OCI-LY7 (cell line): ENCODE data around the gene TEKT5. TPM values are rescaled to one million over a fixed set of nuclear protein-coding genes. Genes with fewer than 3 reads are reported as not detected.

Experiments used
- BruUV-seq: library from RNA; stranded (reverse); fragments of 400-500 nt; replicated peaks from 2 replicates; lab custom pipeline; 2021; lab: Mats Ljungman, UMichigan
- CTCF ChIA-PET: fragments of 300-600 bp; sonication (Branson Sonifier 250); formaldehyde crosslinking; loops from one replicate; lab custom pipeline; 2022; ENCODE audit warnings: antibody characterized with exemption; ENCODE audit not compliant: unreplicated experiment; lab: Charles Lee
- POLR2A ChIA-PET: fragments of 300-600 bp; sonication (Branson Sonifier 250); formaldehyde crosslinking; loops from one replicate; lab custom pipeline; 2022; ENCODE audit warnings: antibody characterized with exemption; lab: Charles Lee
- DNase-seq: peaks from one replicate; pipeline ENCODE4 v3.0.0-alpha.2; 2015; ENCODE audit warnings: low spot score
- H2AFZ ChIP-seq: fragments of 200-600 bp; sonication (generic), shearing (Covaris generic); 2 replicates; pipeline ENCODE4 v1.6.1; 2014; ENCODE audit warnings: mild to moderate bottlenecking, antibody characterized with exemption, low read length, moderate library complexity
- H3K27ac ChIP-seq: fragments of 200-600 bp; sonication (generic); 2 replicates; pipeline ENCODE4 v1.5.1; 2014; ENCODE audit warnings: mixed run types, low read depth, mild to moderate bottlenecking, moderate library complexity, low read length, inconsistent platforms; ENCODE audit not compliant: poor library complexity, severe bottlenecking
- H3K36me3 ChIP-seq: fragments of 200-600 bp; sonication (generic); 2 replicates; pipeline ENCODE4 v1.6.1; 2014; ENCODE audit warnings: mild to moderate bottlenecking, antibody characterized with exemption, low read length, moderate library complexity, mixed read lengths; ENCODE audit not compliant: insufficient read depth
- H3K4me1 ChIP-seq: fragments of 200-600 bp; sonication (generic); 2 replicates; pipeline ENCODE4 v1.5.1; 2014; ENCODE audit warnings: mild to moderate bottlenecking, low read length; ENCODE audit not compliant: insufficient read depth, poor library complexity, severe bottlenecking
- H3K4me2 ChIP-seq: fragments of 200-600 bp; sonication (generic); 2 replicates; pipeline ENCODE4 v1.6.1; 2014; ENCODE audit warnings: mild to moderate bottlenecking, low read length
- H3K4me3 ChIP-seq: fragments of 200-600 bp; sonication (generic); 2 replicates; pipeline ENCODE4 v1.5.1; 2014; ENCODE audit warnings: mild to moderate bottlenecking, low read depth, low read length; ENCODE audit not compliant: poor library complexity, severe bottlenecking
- H3K79me2 ChIP-seq: fragments of 200-600 bp; sonication (generic); 2 replicates; pipeline ENCODE4 v1.6.1; 2016; ENCODE audit warnings: low read depth, mild to moderate bottlenecking, low read length, moderate library complexity, mixed read lengths; ENCODE audit not compliant: insufficient read depth
- H3K9me2 ChIP-seq: fragments of 200-600 bp; sonication (generic); 2 replicates; pipeline ENCODE4 v1.6.1; 2016; ENCODE audit warnings: mild to moderate bottlenecking, low read length, mixed read lengths; ENCODE audit not compliant: insufficient read depth
- H3K9me3 ChIP-seq: fragments of 200-600 bp; sonication (generic); 2 replicates; pipeline ENCODE4 v1.6.1; 2014; ENCODE audit warnings: mild to moderate bottlenecking, mixed run types, low read length, mixed read lengths
- H4K20me1 ChIP-seq: fragments of 200-600 bp; sonication (generic); 2 replicates; pipeline ENCODE4 v1.6.1; 2014; ENCODE audit warnings: mild to moderate bottlenecking, antibody characterized with exemption, low read length, moderate library complexity, mixed read lengths; ENCODE audit not compliant: insufficient read depth
- CTCF ChIP-seq: fragments of 200-600 bp; sonication (generic); conservative IDR thresholded peaks from 2 replicates; pipeline ENCODE4 v1.5.1; 2014; ENCODE audit warnings: mild to moderate bottlenecking, antibody characterized with exemption, low read length, moderate library complexity, mixed read lengths
- EZH2phosphoT487 ChIP-seq: fragments of 200-600 bp; sonication (generic); IDR thresholded peaks from 2 replicates; pipeline ENCODE4 v1.6.1; 2018; ENCODE audit warnings: low read depth, borderline replicate concordance, mild to moderate bottlenecking, mixed run types, antibody characterized with exemption, low read length, moderate library complexity, mixed read lengths
- intact Hi-C: fragments of 100-400 bp; cut with micrococcal nuclease; formaldehyde crosslinking; loops from one replicate; pipeline ENCODE4 v1.10.0; 2022; ENCODE audit not compliant: unreplicated experiment
- total RNA-seq, 2 experiments: library from RNA; depleted of rRNA in 1 of 2; stranded (reverse); fragments of >200 nt in 1 of 2; shearing (Covaris generic) in 1 of 2; gene quantifications; 2 replicates each; pipeline ENCODE4 v1.2.3, GENCODE V29; 2014 to 2022

TEKT5 gene
- total RNA-seq, 2 experiments from 2014 or later = 0.32 to 0.74 TPM

- no TSS peak for BruUV-seq
- CTCF ChIA-PET = no interaction called here
- intact Hi-C loops = no loop called here
These were observed 32.5 kb downstream of the TEKT5 start for GRCh38 chr16:10662212-10662611.

GRCh38 chr16:10661737-10662136 lies 33.0 kb downstream of the TEKT5 start:
- Histone ChIP-seq H3K4me3 (no peak overlapping the region), H3K36me3 (no peaks in the 10 kb centered on the region), H2AFZ (no peak overlapping the region), H3K4me2 (no peak overlapping the region), H3K9me2 (no peaks in the 10 kb centered on the region), H3K9me3 (no peaks in the 10 kb centered on the region), H3K4me1 (no peaks in the 10 kb centered on the region), H3K27ac (no peak overlapping the region), H4K20me1 (no peaks in the 10 kb centered on the region), H3K79me2 (no peaks in the 10 kb centered on the region)
- no peak for DNase-seq
- ChIA-PET POLR2A (interaction anchor here (0.7 kb wide), 1 partner anchor 82 kb away, joined by 3 read pairs; the partner anchor contains the start of gene NUBP1), CTCF (no interaction called here)
- BruUV-seq = no TSS peak
- intact Hi-C loops = no loop called here
- TF ChIP-seq EZH2phosphoT487 (no peak), CTCF (no peak)

More at GRCh38 chr16:10662212-10662611, 32.5 kb downstream of the TEKT5 start:
- Histone ChIP-seq H2AFZ (no peak overlapping the region), H3K79me2 (no peaks in the 10 kb centered on the region), H3K9me3 (no peaks in the 10 kb centered on the region), H3K27ac (no peak overlapping the region), H3K4me3 (no peak overlapping the region), H3K36me3 (no peaks in the 10 kb centered on the region), H4K20me1 (no peaks in the 10 kb centered on the region), H3K9me2 (no peaks in the 10 kb centered on the region), H3K4me1 (no peaks in the 10 kb centered on the region), H3K4me2 (no peak overlapping the region)
- TF ChIP-seq CTCF (no peak), EZH2phosphoT487 (no peak)
- DNase-seq = no peak
- POLR2A ChIA-PET = interaction anchor here (0.6 kb wide), 1 partner anchor 251 kb away, joined by 5 read pairs; no protein-coding TSS in a partner anchor

GRCh38 chr16:10660950-10661635 lies 33.6 kb downstream of the TEKT5 start:
- Histone ChIP-seq H4K20me1 (no peaks in the 10 kb centered on the region), H3K27ac (no peak overlapping the region), H3K36me3 (no peaks in the 10 kb centered on the region), H3K79me2 (no peaks in the 10 kb centered on the region), H3K4me2 (no peak overlapping the region), H2AFZ (no peak overlapping the region), H3K9me2 (no peaks in the 10 kb centered on the region), H3K4me1 (no peaks in the 10 kb centered on the region), H3K9me3 (no peaks in the 10 kb centered on the region), H3K4me3 (no peak overlapping the region)
- TF ChIP-seq CTCF = no peak
- TF ChIP-seq EZH2phosphoT487 = no peak
- no peak for DNase-seq
- intact Hi-C loops = no loop called here
- POLR2A ChIA-PET = interaction anchor here (0.7 kb wide), 1 partner anchor 83 kb away, joined by 3 read pairs; the partner anchor contains the start of gene NUBP1
- BruUV-seq = no TSS peak
- CTCF ChIA-PET = no interaction called here
